Ishikawa (cell line): ENCODE data around the gene STARD3.

Source experiments
- EP300 ChIP-seq: IDR thresholded peaks from 2 replicates; pipeline ENCODE4 v1.6.1; 2012; ENCODE audit warnings: borderline replicate concordance
- TAF1 ChIP-seq: IDR thresholded peaks from 2 replicates; pipeline ENCODE4 v1.6.1; 2012; ENCODE audit warnings: low read depth, mild to moderate bottlenecking
- TF ChIP-seq, protein P1 (sequence below): IDR thresholded peaks from 2 replicates; pipeline ENCODE4 v1.6.1; 2012
- TF ChIP-seq, protein P2 (sequence below): IDR thresholded peaks from 2 replicates; pipeline ENCODE4 v1.6.1; 2012; ENCODE audit warnings: low read depth, mild to moderate bottlenecking

DNA sequence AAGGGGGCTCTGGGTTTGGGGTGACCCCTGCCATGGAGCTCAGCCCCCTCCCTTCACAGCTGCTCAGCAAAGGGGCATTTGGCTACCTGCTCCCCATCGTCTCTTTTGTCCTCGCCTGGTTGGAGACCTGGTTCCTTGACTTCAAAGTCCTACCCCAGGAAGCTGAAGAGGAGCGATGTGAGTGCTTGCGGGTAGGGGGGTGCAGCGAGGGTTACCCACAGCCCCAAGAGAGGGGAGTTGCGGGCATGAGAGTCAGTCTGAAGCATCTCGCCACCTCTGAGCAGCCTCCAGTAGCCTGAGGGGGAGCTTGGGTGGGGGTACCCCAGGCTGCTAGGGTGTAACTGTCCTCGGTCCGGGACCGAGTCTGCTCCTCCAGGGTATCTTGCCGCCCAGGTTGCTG is 21.4 kb downstream of the STARD3 start:
- TF ChIP-seq EP300, result no peak
- TF ChIP-seq, protein P1, sequence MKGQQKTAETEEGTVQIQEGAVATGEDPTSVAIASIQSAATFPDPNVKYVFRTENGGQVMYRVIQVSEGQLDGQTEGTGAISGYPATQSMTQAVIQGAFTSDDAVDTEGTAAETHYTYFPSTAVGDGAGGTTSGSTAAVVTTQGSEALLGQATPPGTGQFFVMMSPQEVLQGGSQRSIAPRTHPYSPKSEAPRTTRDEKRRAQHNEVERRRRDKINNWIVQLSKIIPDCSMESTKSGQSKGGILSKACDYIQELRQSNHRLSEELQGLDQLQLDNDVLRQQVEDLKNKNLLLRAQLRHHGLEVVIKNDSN, result no peak
- TF ChIP-seq, protein P2, sequence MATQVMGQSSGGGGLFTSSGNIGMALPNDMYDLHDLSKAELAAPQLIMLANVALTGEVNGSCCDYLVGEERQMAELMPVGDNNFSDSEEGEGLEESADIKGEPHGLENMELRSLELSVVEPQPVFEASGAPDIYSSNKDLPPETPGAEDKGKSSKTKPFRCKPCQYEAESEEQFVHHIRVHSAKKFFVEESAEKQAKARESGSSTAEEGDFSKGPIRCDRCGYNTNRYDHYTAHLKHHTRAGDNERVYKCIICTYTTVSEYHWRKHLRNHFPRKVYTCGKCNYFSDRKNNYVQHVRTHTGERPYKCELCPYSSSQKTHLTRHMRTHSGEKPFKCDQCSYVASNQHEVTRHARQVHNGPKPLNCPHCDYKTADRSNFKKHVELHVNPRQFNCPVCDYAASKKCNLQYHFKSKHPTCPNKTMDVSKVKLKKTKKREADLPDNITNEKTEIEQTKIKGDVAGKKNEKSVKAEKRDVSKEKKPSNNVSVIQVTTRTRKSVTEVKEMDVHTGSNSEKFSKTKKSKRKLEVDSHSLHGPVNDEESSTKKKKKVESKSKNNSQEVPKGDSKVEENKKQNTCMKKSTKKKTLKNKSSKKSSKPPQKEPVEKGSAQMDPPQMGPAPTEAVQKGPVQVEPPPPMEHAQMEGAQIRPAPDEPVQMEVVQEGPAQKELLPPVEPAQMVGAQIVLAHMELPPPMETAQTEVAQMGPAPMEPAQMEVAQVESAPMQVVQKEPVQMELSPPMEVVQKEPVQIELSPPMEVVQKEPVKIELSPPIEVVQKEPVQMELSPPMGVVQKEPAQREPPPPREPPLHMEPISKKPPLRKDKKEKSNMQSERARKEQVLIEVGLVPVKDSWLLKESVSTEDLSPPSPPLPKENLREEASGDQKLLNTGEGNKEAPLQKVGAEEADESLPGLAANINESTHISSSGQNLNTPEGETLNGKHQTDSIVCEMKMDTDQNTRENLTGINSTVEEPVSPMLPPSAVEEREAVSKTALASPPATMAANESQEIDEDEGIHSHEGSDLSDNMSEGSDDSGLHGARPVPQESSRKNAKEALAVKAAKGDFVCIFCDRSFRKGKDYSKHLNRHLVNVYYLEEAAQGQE, result no peak
- TF ChIP-seq TAF1, result no peak
